Stimulated activated naive B cell treated with anti-CD40 and anti-IgM and Interleukin-4, amounts not matched to agents 10 μg/mL and 1 μg/mL and 100 μg/mL, for 72 hours (primary cell): ENCODE data around the gene SLC36A3.
"Not testable (repeated sequence)": the region's sequence is repeated elsewhere in the genome, so short reads cannot be mapped to it uniquely, and the experiment has no call there.

Experiments used
- ATAC-seq, 2 donors: fragments of 150-1000 bp; cut with Tn5 transposase; replicated peaks; 2 replicates each; pipeline ENCODE4 v1.10.0; 2021; ENCODE audit warnings: moderate library complexity in 1 of 2
- DNase-seq: peaks from one replicate; pipeline ENCODE4 v3.0.0; 2021
- H3K27ac Mint-ChIP-seq: one replicate; pipeline ENCODE4 v1.8.0; 2022; ENCODE audit warnings: mild to moderate bottlenecking, mixed read lengths
- H3K27me3 Mint-ChIP-seq, 2 donors: one replicate each; pipeline ENCODE4 v1.8.0; 2022; ENCODE audit warnings: mixed read lengths in 2 of 2
- H3K36me3 Mint-ChIP-seq, 2 donors: one replicate each; pipeline ENCODE4 v1.8.0; 2022; ENCODE audit warnings: mixed read lengths in 2 of 2, mild to moderate bottlenecking in 1 of 2
- H3K4me1 Mint-ChIP-seq, 2 donors: one replicate each; pipeline ENCODE4 v1.8.0; 2022; ENCODE audit warnings: mixed read lengths in 2 of 2, mild to moderate bottlenecking in 1 of 2
- H3K4me3 Mint-ChIP-seq, 2 donors: one replicate each; pipeline ENCODE4 v1.8.0; 2022; ENCODE audit warnings: mild to moderate bottlenecking in 2 of 2, mixed read lengths in 2 of 2, moderate library complexity in 1 of 2
- H3K9me3 Mint-ChIP-seq, 2 donors: one replicate each; pipeline ENCODE4 v1.8.0; 2022; ENCODE audit warnings: mixed read lengths in 2 of 2, mild to moderate bottlenecking in 1 of 2

SLC36A3 gene

GRCh38 chr5:151264113-151264512, 39.5 kb downstream of the SLC36A3 start:
- Mint-ChIP-seq H3K4me1 (peaks cover 37 to 48% of the 10 kb centered on the region in 2 donors), H3K27me3 (no peaks in the 10 kb centered on the region), H3K36me3 (peaks cover 68 to 78% of the 10 kb centered on the region in 2 donors), H3K27ac (peak overlapping the region; percentile 90), H3K4me3 (peak overlapping the region in 1 of 2 donors; percentile 61), H3K9me3 (no peaks in the 10 kb centered on the region)
- ATAC-seq, result peak; percentile 86 to 95
- no peak for DNase-seq

GRCh38 chr5:151262532-151262931, 41.0 kb downstream of the SLC36A3 start:
- Mint-ChIP-seq H3K9me3 (no peaks in the 10 kb centered on the region), H3K4me3 (no peak overlapping the region), H3K27me3 (no peaks in the 10 kb centered on the region), H3K4me1 (peaks cover 53 to 59% of the 10 kb centered on the region in 2 donors), H3K27ac (no peak overlapping the region), H3K36me3 (peaks cover 68 to 79% of the 10 kb centered on the region in 2 donors)
- ATAC-seq (no peak), DNase-seq (no peak)

- Mint-ChIP-seq H3K9me3 (no peaks in the 10 kb centered on the region), H3K4me3 (no peak overlapping the region), H3K36me3 (peaks cover 59 to 75% of the 10 kb centered on the region in 2 donors), H3K4me1 (peaks cover 65 to 79% of the 10 kb centered on the region in 2 donors), H3K27me3 (no peaks in the 10 kb centered on the region), H3K27ac (peak overlapping the region; percentile 97)
- DNase-seq (no peak), ATAC-seq (no peak)
Measured at GRCh38 chr5:151259931-151260330, 43.6 kb downstream of the SLC36A3 start.

GRCh38 chr5:151258816-151259215, 44.8 kb downstream of the SLC36A3 start:
- Mint-ChIP-seq H3K36me3 (peaks cover 49 to 65% of the 10 kb centered on the region in 2 donors), H3K27me3 (no peaks in the 10 kb centered on the region), H3K4me1 (peaks cover 56 to 79% of the 10 kb centered on the region in 2 donors), H3K9me3 (no peaks in the 10 kb centered on the region), H3K27ac (peak overlapping the region; percentile 97), H3K4me3 (peak overlapping the region; percentile 75 to 81)
- ATAC-seq (peak; percentile 13 to 16), DNase-seq (no peak)

GRCh38 chr5:151258201-151258611, 45.4 kb downstream of the SLC36A3 start:
- Mint-ChIP-seq H3K4me3 (peak overlapping the region; percentile 75 to 81), H3K27ac (peak overlapping the region; percentile 97), H3K27me3 (no peaks in the 10 kb centered on the region), H3K9me3 (no peaks in the 10 kb centered on the region), H3K36me3 (peaks cover 43 to 63% of the 10 kb centered on the region in 2 donors), H3K4me1 (peaks cover 50 to 76% of the 10 kb centered on the region in 2 donors)
- DNase-seq (no peak), ATAC-seq (peak; percentile 51 to 53)

- DNase-seq (peak; percentile 61), ATAC-seq (peak; percentile 55 to 62)
- Mint-ChIP-seq H3K27me3 (no peaks in the 10 kb centered on the region), H3K27ac (peak overlapping the region; percentile 97), H3K4me1 (peaks cover 50 to 72% of the 10 kb centered on the region in 2 donors), H3K9me3 (no peaks in the 10 kb centered on the region), H3K4me3 (peak overlapping the region; percentile 75 to 81), H3K36me3 (peaks cover 40 to 60% of the 10 kb centered on the region in 2 donors)
Measured at GRCh38 chr5:151257731-151258181, 45.8 kb downstream of the SLC36A3 start.

- DNase-seq (peak; percentile 58), ATAC-seq (peak; percentile 51 to 55)
- H3K36me3 Mint-ChIP-seq, result peaks cover 30 to 44% of the 10 kb centered on the region in 2 donors
- H3K27me3 Mint-ChIP-seq, result no peaks in the 10 kb centered on the region
- H3K9me3 Mint-ChIP-seq, result no peaks in the 10 kb centered on the region
- peak overlapping the region; percentile 95 to 97 for H3K4me3 Mint-ChIP-seq
- peaks cover 48 to 72% of the 10 kb centered on the region in 2 donors for H3K4me1 Mint-ChIP-seq
- H3K27ac Mint-ChIP-seq, result peak overlapping the region; percentile 93
Measured at GRCh38 chr5:151255621-151256286, 47.8 kb downstream of the SLC36A3 start.

GRCh38 chr5:151254990-151255389, 48.6 kb downstream of the SLC36A3 start:
- H3K27ac Mint-ChIP-seq, result peak overlapping the region; percentile 95
- peak overlapping the region; percentile 95 to 97 for H3K4me3 Mint-ChIP-seq
- peaks cover 55 to 79% of the 10 kb centered on the region in 2 donors for H3K4me1 Mint-ChIP-seq
- not testable (repeated sequence) for H3K9me3 Mint-ChIP-seq, H3K27me3 Mint-ChIP-seq, ATAC-seq, DNase-seq
- H3K36me3 Mint-ChIP-seq, result peaks cover 30 to 51% of the 10 kb centered on the region in 2 donors

GRCh38 chr5:151254556-151254955, 49.0 kb downstream of the SLC36A3 start:
- peak overlapping the region; percentile 95 to 97 for H3K4me3 Mint-ChIP-seq
- H3K36me3 Mint-ChIP-seq, result peaks cover 28 to 47% of the 10 kb centered on the region in 2 donors
- peak overlapping the region; percentile 95 for H3K27ac Mint-ChIP-seq
- no peaks in the 10 kb centered on the region for H3K27me3 Mint-ChIP-seq
- H3K4me1 Mint-ChIP-seq, result peaks cover 53 to 75% of the 10 kb centered on the region in 2 donors
- H3K9me3 Mint-ChIP-seq, result no peaks in the 10 kb centered on the region
- ATAC-seq (no peak), DNase-seq (no peak)

- H3K27me3 Mint-ChIP-seq, result no peaks in the 10 kb centered on the region
- H3K27ac Mint-ChIP-seq, result peak overlapping the region; percentile 95
- no peaks in the 10 kb centered on the region for H3K9me3 Mint-ChIP-seq
- H3K36me3 Mint-ChIP-seq, result peaks cover 19 to 37% of the 10 kb centered on the region in 2 donors
- H3K4me3 Mint-ChIP-seq, result peak overlapping the region; percentile 95 to 97
- ATAC-seq (no peak), DNase-seq (no peak)
- H3K4me1 Mint-ChIP-seq, result peaks cover 43 to 65% of the 10 kb centered on the region in 2 donors
Measured at GRCh38 chr5:151253605-151253950, 50.0 kb downstream of the SLC36A3 start.

- ATAC-seq, result peak; percentile 73 to 83
- peak; percentile 99 for DNase-seq
- Mint-ChIP-seq H3K36me3 (peaks cover 16 to 32% of the 10 kb centered on the region in 2 donors), H3K27ac (peak within 1 kb of the TSS; percentile 95), H3K9me3 (no peaks in the 10 kb centered on the region), H3K4me1 (peaks cover 37 to 59% of the 10 kb centered on the region in 2 donors), H3K27me3 (no peaks in the 10 kb centered on the region), H3K4me3 (peak within 1 kb of the TSS; percentile 95 to 97)
Measured at GRCh38 chr5:151252762-151253604, 50.6 kb downstream of the SLC36A3 start, which contains the start of gene GM2A. Gene GM2A, plus strand, starts transcription at chr5:151253185. Its CDS starts 32 bp downstream, at chr5:151253217.

GRCh38 chr5:151251621-151252020, 51.9 kb downstream of the SLC36A3 start:
- H3K27ac Mint-ChIP-seq, result no peak overlapping the region
- H3K27me3 Mint-ChIP-seq, result no peaks in the 10 kb centered on the region
- peaks cover 5 to 18% of the 10 kb centered on the region in 2 donors for H3K36me3 Mint-ChIP-seq
- ATAC-seq, result no peak
- H3K4me3 Mint-ChIP-seq, result peak overlapping the region; percentile 4 to 95
- peaks cover 24 to 46% of the 10 kb centered on the region in 2 donors for H3K4me1 Mint-ChIP-seq
- no peak for DNase-seq
- H3K9me3 Mint-ChIP-seq, result no peaks in the 10 kb centered on the region

- Mint-ChIP-seq H3K4me3 (peak overlapping the region; percentile 4 to 26), H3K9me3 (no peaks in the 10 kb centered on the region), H3K4me1 (peaks cover 23 to 42% of the 10 kb centered on the region in 2 donors), H3K27ac (no peak overlapping the region), H3K27me3 (no peaks in the 10 kb centered on the region), H3K36me3 (peaks cover 4 to 18% of the 10 kb centered on the region in 2 donors)
- no peak for ATAC-seq
- DNase-seq, result no peak
Measured at GRCh38 chr5:151251001-151251551, 52.5 kb downstream of the SLC36A3 start.
